GM13977 (cell line): ENCODE data around the gene THADA.
A peak's percentile ranks its signal among the peaks of the same experiment; 100 is the strongest.
"Not testable (repeated sequence)": the region's sequence is repeated elsewhere in the genome, so short reads cannot be mapped to it uniquely, and the experiment has no call there.

Source experiments
- DNase-seq: peaks from one replicate; pipeline ENCODE4 v3.0.0; 2012; ENCODE audit warnings: low spot score
- CTCF ChIP-seq: IDR thresholded peaks from 2 replicates; pipeline ENCODE4 v1.5.1; 2012; ENCODE audit warnings: mild to moderate bottlenecking, control low read depth; ENCODE audit not compliant: insufficient read depth; ENCODE audit errors: extremely low read depth, missing control alignments
- in situ Hi-C: fragments of 300-500 bp; cut with MboI; formaldehyde crosslinking; loops from one replicate; pipeline ENCODE4 v1.12.0; 2022; ENCODE audit warnings: low sequenced_read_pairs, low pct_unique_long_range_greater_than_20kb, mixed read lengths, inconsistent platforms; ENCODE audit not compliant: unreplicated experiment

The THADA gene

GRCh38 chr2:43595603-43596412 is at the start of gene THADA:
TSS of gene THADA (minus strand) at chr2:43596038. CDS start at chr2:43592392, 3,646 bp downstream.
- DNase-seq, result peak; percentile 93
- TF ChIP-seq CTCF, result no peak
- in situ Hi-C loops, result no loop called here

- in situ Hi-C loops, result no loop called here
- TF ChIP-seq CTCF, result no peak
- DNase-seq, result no peak
These were observed 47.8 kb upstream of the THADA start for GRCh38 chr2:43643680-43644079.

GRCh38 chr2:43642363-43642762 is 46.5 kb upstream of the THADA start:
- in situ Hi-C loops, result no loop called here
- no peak for TF ChIP-seq CTCF

GRCh38 chr2:43637030-43637803 is 41.4 kb upstream of the THADA start, which contains the start of gene PLEKHH2:
TSS of gene PLEKHH2 (plus strand) at chr2:43637260. CDS start at chr2:43644674, 7,414 bp downstream.
- TF ChIP-seq CTCF, result no peak
- peak; percentile 95 for DNase-seq
- in situ Hi-C loops, result no loop called here

More at GRCh38 chr2:43642363-43642762, 46.5 kb upstream of the THADA start:
- no peak for DNase-seq

GRCh38 chr2:43636621-43637020 is 40.8 kb upstream of the THADA start:
- no peak for TF ChIP-seq CTCF
- in situ Hi-C loops, result no loop called here
- DNase-seq, result no peak

- DNase-seq, in situ Hi-C loops: not testable (repeated sequence)
These were observed 40.3 kb upstream of the THADA start for GRCh38 chr2:43636153-43636552.
